Glomerular endothelial cell (primary cell): ENCODE results near the gene PAPPA2. TPM values are rescaled to one million over a fixed set of nuclear protein-coding genes. Genes with fewer than 3 reads are reported as not detected.

Source experiments
- DNase-seq: peaks from one replicate; pipeline ENCODE4 v3.0.0-alpha.2; 2011; ENCODE audit warnings: low read depth, low spot score; ENCODE audit errors: extremely low read depth
- total RNA-seq: library from RNA; depleted of rRNA; stranded (reverse); fragments of >200 nt; gene quantifications from 2 replicates; pipeline ENCODE4 v1.2.3, GENCODE V29; 2015

The PAPPA2 gene
- total RNA-seq, 1 donor from 2014 or later = 0.18 TPM

GRCh38 chr1:176691251-176692228 lies 228.6 kb downstream of the PAPPA2 start:
- DNase-seq = no peak

GRCh38 chr1:176692431-176692830 lies 229.5 kb downstream of the PAPPA2 start:
- DNase-seq = no peak

- DNase-seq = no peak
These were observed 230.2 kb downstream of the PAPPA2 start for GRCh38 chr1:176692988-176693696.

GRCh38 chr1:176693697-176694329 lies 230.8 kb downstream of the PAPPA2 start:
- no peak for DNase-seq

- no peak for DNase-seq
These were observed 231.7 kb downstream of the PAPPA2 start for GRCh38 chr1:176694713-176695112.

GRCh38 chr1:176696109-176696508 lies 233.1 kb downstream of the PAPPA2 start:
- no peak for DNase-seq

- no peak for DNase-seq
These were observed 233.7 kb downstream of the PAPPA2 start for GRCh38 chr1:176696689-176697088.

DNA sequence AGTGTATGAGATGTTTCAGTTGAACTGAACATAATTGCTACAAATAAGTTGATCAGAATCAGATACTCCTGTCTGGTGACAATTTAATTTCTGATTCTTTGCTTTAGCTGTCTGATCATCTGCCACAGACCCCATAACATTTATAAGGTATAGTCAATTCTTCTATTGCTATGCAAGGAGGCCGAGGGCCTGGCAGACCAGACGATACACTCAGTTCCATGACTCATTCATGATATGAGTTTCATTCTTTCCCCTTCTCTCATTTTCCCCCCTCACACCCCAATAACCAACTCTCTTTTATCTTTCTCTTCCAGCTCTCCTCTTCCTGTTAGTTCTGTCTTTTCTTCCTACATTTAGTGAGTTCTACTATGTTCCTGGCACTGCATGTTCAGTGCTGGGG lies 236.8 kb downstream of the PAPPA2 start:
- no peak for DNase-seq

DNA sequence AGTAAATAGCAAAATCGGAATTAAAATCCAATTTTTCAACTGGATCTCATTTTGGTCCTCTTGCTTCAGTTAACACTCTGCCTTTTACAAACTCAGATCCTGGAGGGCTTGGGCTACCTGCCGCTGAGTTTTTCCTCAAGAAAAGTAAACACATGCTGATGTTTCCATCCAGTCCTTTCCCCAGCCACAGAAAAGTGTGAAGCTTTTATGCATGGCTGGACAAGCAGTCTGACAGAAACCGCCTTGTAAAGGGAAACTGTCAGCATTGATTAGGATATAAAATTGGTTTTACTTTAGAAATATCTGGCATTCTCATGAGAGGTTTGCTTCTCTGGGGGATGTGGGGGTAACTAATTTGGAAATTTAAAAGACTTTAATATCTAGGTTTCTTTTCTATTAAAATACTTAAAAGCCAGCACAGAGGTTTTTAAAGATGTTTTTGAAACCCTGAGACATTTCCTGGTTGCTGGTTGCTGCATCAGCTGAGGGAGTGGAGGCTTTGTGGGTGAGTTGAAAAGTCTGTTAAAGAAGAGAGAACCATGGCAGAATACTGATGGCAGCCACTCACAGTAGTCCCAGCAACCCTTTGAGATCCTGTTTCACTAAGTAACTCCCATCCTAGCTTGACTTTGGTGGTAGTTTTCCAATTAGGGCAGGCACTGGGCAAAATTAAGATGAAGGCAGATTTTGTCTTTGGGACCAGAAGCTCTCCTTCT lies 238.3 kb downstream of the PAPPA2 start:
- no peak for DNase-seq

GRCh38 chr1:176702901-176703300 lies 239.9 kb downstream of the PAPPA2 start:
- DNase-seq = no peak

DNA sequence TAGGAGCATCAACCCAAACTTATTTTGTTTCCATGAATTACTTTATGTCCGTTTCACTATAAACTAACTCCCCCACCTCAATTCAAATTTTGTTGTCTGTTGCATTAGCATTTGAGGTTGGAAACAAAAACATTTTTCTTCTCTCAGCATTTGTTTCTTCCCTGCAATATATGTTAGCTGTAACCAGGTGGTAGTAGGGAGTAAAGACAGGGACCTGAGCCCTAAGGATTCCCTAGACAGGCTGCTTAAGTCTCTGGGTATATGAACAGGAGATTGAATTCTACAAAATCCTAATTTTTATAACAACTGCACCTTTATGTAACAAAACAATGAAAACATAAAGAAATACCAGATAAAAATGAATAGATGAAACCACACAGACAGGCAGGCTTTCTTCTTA lies 242.6 kb downstream of the PAPPA2 start:
- no peak for DNase-seq

DNA sequence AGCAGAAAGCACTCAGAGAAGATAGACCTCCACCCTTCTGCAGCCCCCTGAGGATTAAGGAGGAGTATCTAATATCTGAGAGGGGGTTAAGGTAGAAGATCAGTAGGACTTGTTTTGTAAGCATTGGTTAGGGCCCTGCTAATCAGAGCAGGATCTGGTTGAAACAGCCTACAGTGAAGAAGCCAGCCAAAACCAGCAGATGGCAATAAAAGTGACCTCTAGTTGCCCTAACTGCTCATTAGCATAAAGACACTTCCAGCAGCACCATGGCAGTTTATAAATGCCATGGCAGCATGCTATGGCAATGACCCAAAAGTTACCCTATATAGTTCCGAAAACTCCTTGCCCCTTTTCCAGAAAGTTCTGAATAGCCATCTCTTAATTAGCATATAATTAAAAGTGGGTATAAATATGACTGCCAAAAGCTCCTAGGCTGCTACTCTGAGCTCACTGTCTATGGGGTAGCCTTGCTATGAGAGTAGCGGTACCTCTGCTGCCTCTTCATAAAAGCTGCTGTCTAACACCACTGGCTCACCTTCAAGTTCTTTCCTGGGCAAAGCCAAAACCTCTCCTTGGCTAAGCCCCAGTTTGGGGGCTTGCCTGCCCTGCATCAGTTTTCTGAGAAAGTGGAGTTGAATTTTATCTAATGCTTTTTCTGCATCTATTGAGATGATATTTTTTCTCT lies 254.2 kb downstream of the PAPPA2 start:
- DNase-seq = no peak

DNA sequence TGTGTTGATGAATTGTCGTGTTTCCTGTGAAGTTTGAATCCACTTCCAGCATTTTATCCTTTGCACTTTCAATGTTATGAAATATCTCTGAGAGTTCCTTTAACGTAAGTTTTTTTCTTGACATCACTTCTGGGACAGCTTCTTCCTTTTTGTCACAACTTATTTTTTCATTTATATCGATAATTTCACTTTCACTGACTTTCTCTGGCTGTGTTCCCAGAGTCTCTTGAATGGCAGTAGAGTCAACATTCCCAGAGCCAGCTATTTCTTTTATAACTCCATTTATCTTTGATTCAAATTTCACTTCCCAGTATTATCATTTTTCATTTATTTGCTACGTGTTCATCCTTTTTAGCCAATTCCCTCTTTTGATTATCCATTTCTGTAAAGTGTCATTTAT lies 256.5 kb downstream of the PAPPA2 start:
- DNase-seq = no peak

GRCh38 chr1:176720838-176721237 lies 257.9 kb downstream of the PAPPA2 start:
- no peak for DNase-seq

- DNase-seq = no peak
These were observed 270.7 kb downstream of the PAPPA2 start for GRCh38 chr1:176733661-176734060.

DNA sequence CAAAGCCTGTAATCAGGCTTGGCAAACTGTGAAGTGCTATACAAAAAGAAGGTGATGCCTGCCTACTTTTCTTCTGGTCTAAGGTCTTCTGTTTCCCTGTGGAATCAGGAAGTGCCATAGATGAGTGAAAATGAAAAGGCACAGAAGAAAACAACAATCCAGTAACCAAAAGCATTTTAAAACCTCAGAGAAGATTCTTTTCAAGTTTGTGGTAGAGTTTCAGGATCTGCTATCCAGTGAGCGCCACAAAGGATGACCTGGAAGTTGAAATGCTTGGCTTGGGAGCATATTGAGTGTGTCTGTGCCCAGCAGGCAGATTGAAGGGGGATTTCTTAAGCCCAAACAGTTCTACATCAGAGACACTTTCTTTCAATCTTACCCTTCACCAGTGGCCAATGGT lies 272.2 kb downstream of the PAPPA2 start:
- DNase-seq = no peak

GRCh38 chr1:176736015-176736414 lies 273.0 kb downstream of the PAPPA2 start:
- DNase-seq = no peak

- no peak for DNase-seq
These were observed 278.2 kb downstream of the PAPPA2 start for GRCh38 chr1:176741181-176741580.

GRCh38 chr1:176742322-176742721 lies 279.3 kb downstream of the PAPPA2 start:
- DNase-seq = no peak

GRCh38 chr1:176744142-176744541 lies 281.2 kb downstream of the PAPPA2 start:
- DNase-seq = no peak
